Stomach (tissue), 9 donors: ENCODE measurements around the gene SMURF1. TPM values are rescaled to one million over a fixed set of nuclear protein-coding genes. Genes with fewer than 3 reads are reported as not detected.
"Not testable (repeated sequence)": the region's sequence is repeated elsewhere in the genome, so short reads cannot be mapped to it uniquely, and the experiment has no call there.

Source experiments
- DNase-seq, 2 donors: peaks; one replicate each; pipeline versions ENCODE4 v3.0.0 to v3.0.0-alpha.2; 2013 to 2019
- H3K27ac ChIP-seq, 5 donors: fragments of 200-600 bp in 4 of 5; sonication (generic) in 4 of 5; one replicate each; pipeline ENCODE4 v1.5.1; 2013 to 2019; ENCODE audit warnings: mild to moderate bottlenecking in 1 of 5, moderate library complexity in 1 of 5
- H3K27me3 ChIP-seq, 3 donors: fragments of 200-600 bp; sonication (generic); one replicate each; pipeline ENCODE4 v1.5.1; 2017 to 2019; ENCODE audit warnings: mixed run types in 1 of 3
- H3K36me3 ChIP-seq, 4 donors: fragments of 200-600 bp; sonication (generic); 1 replicate in 3 of 4; 2 replicates in 1 of 4; pipeline ENCODE4 v1.5.1; 2016 to 2019
- H3K4me1 ChIP-seq, 4 donors: fragments of 200-600 bp; sonication (generic); one replicate each; pipeline ENCODE4 v1.5.1; 2016 to 2019
- H3K4me3 ChIP-seq, 4 donors: fragments of 200-600 bp; sonication (generic) in 3 of 4; one replicate each; pipeline ENCODE4 v1.5.1; 2016 to 2019; ENCODE audit warnings: mild to moderate bottlenecking in 1 of 4
- H3K9me3 ChIP-seq, 4 donors: fragments of 200-600 bp; sonication (generic); one replicate each; pipeline ENCODE4 v1.5.1; 2016 to 2019
- CTCF ChIP-seq, 7 experiments: fragments of 450-650 bp in 4 of 7; fragments of 200-600 bp in 3 of 7; sonication (generic) in 3 of 7; IDR thresholded peaks; one replicate each; pipeline ENCODE4 v1.5.1; 2016 to 2019; ENCODE audit warnings: antibody characterized with exemption in 7 of 7, control low read depth in 2 of 7, mild to moderate bottlenecking in 1 of 7
- EP300 ChIP-seq: sonication (generic); formaldehyde crosslinking; IDR thresholded peaks from one replicate; pipeline ENCODE4 v1.6.1; 2017; ENCODE audit warnings: antibody characterized with exemption
- POLR2A ChIP-seq, 4 donors: fragments of 450-650 bp; IDR thresholded peaks; one replicate each; pipeline ENCODE4 v1.6.1; 2016; ENCODE audit warnings: antibody characterized with exemption in 4 of 4, control low read depth in 2 of 4, mild to moderate bottlenecking in 1 of 4, moderate library complexity in 1 of 4
- POLR2AphosphoS5 ChIP-seq, 3 donors: sonication (generic); formaldehyde crosslinking; IDR thresholded peaks; one replicate each; pipeline ENCODE4 v1.6.1; 2016; ENCODE audit warnings: antibody characterized with exemption in 3 of 3
- WGBS, 5 donors: extraction: QIAGEN DNeasy Blood & Tissue Kit in 3 of 5; methylation state at CpG; one replicate each; pipeline versions ENCODE4 v1.1.5 to v1.1.7; 2013 to 2018; 5-methylcytosine and 5-hydroxymethylcytosine counted together
- intact Hi-C: fragments of 100-400 bp; cut with DNase I; formaldehyde crosslinking; loops from one replicate; pipeline ENCODE4 v1.15.1; 2023; ENCODE audit warnings: low total_unique reads
- polyA plus RNA-seq, 3 donors: library from polyadenylated mRNA; stranded (reverse); fragments of 200-250 nt; gene quantifications; one replicate each; pipeline ENCODE4 v1.2.3, GENCODE V29; 2013
- total RNA-seq, 5 donors: library from RNA; depleted of rRNA; stranded (reverse); fragments of >200 nt; gene quantifications; one replicate each; pipeline versions ENCODE4 v1.1.0 to v1.2.3, GENCODE V29; 2014 to 2016
- donor health status: healthy with polysubstance abuse.
- donor health status: Bipolar disorder and iron deficiency.
- donor health status: healthy.

SMURF1 gene
- total and polyA plus RNA-seq, 8 donors = 8.0 to 46.8 (median 31.8) TPM

GRCh38 chr7:99102809-99103690 is 40.9 kb downstream of the SMURF1 start:
- peak overlapping the region; percentile 54 to 74 (median 64) for H3K27ac ChIP-seq
- peaks cover 49 to 92% (median 66%) of the 10 kb centered on the region in 4 donors for H3K4me1 ChIP-seq

DNA sequence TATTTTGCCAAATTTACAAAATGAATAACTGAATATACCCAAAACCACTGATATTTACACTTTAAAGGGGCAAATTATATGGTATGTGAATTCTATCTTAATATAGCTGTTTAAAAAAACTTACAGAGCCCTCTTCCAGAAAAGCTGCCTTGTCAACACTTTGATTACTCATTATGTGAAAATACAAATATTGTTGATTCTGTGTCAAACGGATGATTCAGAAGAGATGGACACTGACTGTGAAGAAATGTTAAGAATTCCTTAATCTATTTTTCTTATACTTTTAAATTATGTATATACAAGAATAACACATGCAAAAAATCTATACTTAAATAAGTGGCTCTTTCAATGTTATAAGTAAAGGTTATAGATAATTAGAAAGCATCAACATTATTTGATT is 41.5 kb downstream of the SMURF1 start:
- 52 to 67% (median 61%) methylated on average over 1 of the region's 1 CpG for WGBS, 5 donors
- DNase-seq = no peak
- H3K4me1 ChIP-seq = peaks cover 42 to 90% (median 63%) of the 10 kb centered on the region in 4 donors
- H3K9me3 ChIP-seq = no peaks in the 10 kb centered on the region
- H3K36me3 ChIP-seq = no peaks in the 10 kb centered on the region
- no peaks in the 10 kb centered on the region for H3K27me3 ChIP-seq
- intact Hi-C loops = no loop called here
- no peak overlapping the region for H3K4me3 ChIP-seq
- peak overlapping the region in 3 of 5 donors; percentile 62 to 66 (median 64) for H3K27ac ChIP-seq
- no peak for TF ChIP-seq CTCF (IDR thresholded peaks at IDR 0.05)
- no peak for TF ChIP-seq POLR2AphosphoS5 (IDR thresholded peaks at IDR 0.05)
- no peak for TF ChIP-seq EP300
- no peak for TF ChIP-seq POLR2A (IDR thresholded peaks at IDR 0.05)

More at GRCh38 chr7:99102809-99103690, 40.9 kb downstream of the SMURF1 start:
- WGBS, 5 donors = 47 to 65% (median 61%) methylated on average over 11 of the region's 11 CpGs
- H3K36me3 ChIP-seq = no peaks in the 10 kb centered on the region
- TF ChIP-seq POLR2AphosphoS5 (IDR thresholded peaks at IDR 0.05) (peak in 1 of 3 donors; percentile 4), EP300 (no peak)
- H3K9me3 ChIP-seq = no peaks in the 10 kb centered on the region
- no peak for DNase-seq
- no peaks in the 10 kb centered on the region for H3K27me3 ChIP-seq
- intact Hi-C loops = no loop called here
- no peak overlapping the region for H3K4me3 ChIP-seq

- WGBS, 5 donors = 86 to 93% (median 91%) methylated on average over 13 of the region's 13 CpGs
- peak overlapping the region in 1 of 5 donors; percentile 3 for H3K27ac ChIP-seq
- DNase-seq, intact Hi-C loops, H3K36me3 ChIP-seq, H3K27me3 ChIP-seq, H3K4me3 ChIP-seq, H3K9me3 ChIP-seq: not testable (repeated sequence)
- H3K4me1 ChIP-seq = peaks cover 35 to 90% (median 63%) of the 10 kb centered on the region in 4 donors
Measured at GRCh38 chr7:99101516-99101915, 42.4 kb downstream of the SMURF1 start.

DNA sequence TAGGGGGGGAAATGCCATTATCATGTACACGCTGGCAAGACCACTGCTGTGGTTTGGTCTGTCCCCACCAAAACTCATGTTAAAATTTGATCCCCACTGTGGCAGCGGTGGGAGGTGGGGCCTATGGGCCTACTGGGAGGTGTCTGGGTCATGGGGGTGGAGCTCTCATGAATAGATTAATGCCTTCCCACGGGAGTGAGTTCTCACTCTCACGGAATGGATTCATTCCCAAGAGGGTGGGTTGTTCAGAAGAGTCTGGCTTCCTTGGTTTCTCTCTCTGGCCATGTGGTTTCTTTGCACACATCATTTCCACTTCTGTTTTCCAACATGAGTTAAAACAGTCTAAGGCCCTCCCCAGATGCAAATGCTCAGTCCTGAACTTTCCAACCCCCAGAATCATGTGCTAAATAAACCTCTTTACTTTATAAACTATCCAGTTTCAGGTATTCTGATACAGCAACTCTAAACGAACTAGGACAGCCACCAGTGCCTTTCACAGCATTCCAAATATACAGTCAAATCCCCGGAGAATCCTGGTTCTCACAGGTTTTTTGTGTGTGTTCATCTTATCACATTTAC is 44.3 kb downstream of the SMURF1 start:
- DNase-seq = no peak
- Histone ChIP-seq H3K9me3 (no peaks in the 10 kb centered on the region), H3K36me3 (no peaks in the 10 kb centered on the region), H3K27me3 (no peaks in the 10 kb centered on the region), H3K4me1 (peaks cover 41 to 90% (median 68%) of the 10 kb centered on the region in 4 donors), H3K27ac (peak overlapping the region; percentile 22 to 89 (median 81)), H3K4me3 (no peak overlapping the region)
- TF ChIP-seq POLR2AphosphoS5 (IDR thresholded peaks at IDR 0.05) = no peak
- TF ChIP-seq CTCF (IDR thresholded peaks at IDR 0.05) = no peak
- TF ChIP-seq POLR2A (IDR thresholded peaks at IDR 0.05) = no peak
- TF ChIP-seq EP300 = no peak
- intact Hi-C loops = no loop called here
- 57 to 79% (median 65%) methylated on average over 6 of the region's 6 CpGs for WGBS, 5 donors

- H3K27me3 ChIP-seq = no peaks in the 10 kb centered on the region
- intact Hi-C loops = no loop called here
- 33 to 46% (median 39%) methylated on average over 6 of the region's 6 CpGs for WGBS, 5 donors
- peak overlapping the region; percentile 22 to 89 (median 81) for H3K27ac ChIP-seq
- H3K4me1 ChIP-seq = peaks cover 40 to 86% (median 67%) of the 10 kb centered on the region in 4 donors
- peak in 1 of 2 donors; percentile 67 for DNase-seq
- no peak for TF ChIP-seq EP300
- TF ChIP-seq POLR2AphosphoS5 (IDR thresholded peaks at IDR 0.05) = peak in 2 of 3 donors; percentile 27 to 29
- H3K36me3 ChIP-seq = no peaks in the 10 kb centered on the region
- no peaks in the 10 kb centered on the region for H3K9me3 ChIP-seq
- H3K4me3 ChIP-seq = no peak overlapping the region
Measured at GRCh38 chr7:99098824-99099498, 44.9 kb downstream of the SMURF1 start.
